IPS DF 4.7 (cell line): ENCODE measurements around the gene SKAP2.

ENCODE experiments used
- DNase-seq: peaks from one replicate; pipeline ENCODE4 v3.0.0-alpha.2; 2013; ENCODE audit warnings: low spot score; ENCODE audit errors: extremely low read depth

SKAP2 gene

GRCh38 chr7:26668821-26669220 is 195.6 kb downstream of the SKAP2 start:
- no peak for DNase-seq

- DNase-seq: peak; percentile 84
These were observed 196.8 kb downstream of the SKAP2 start for GRCh38 chr7:26667514-26668133.

GRCh38 chr7:26664735-26665416 is 199.5 kb downstream of the SKAP2 start:
- no peak for DNase-seq

- no peak for DNase-seq
These were observed 200.1 kb downstream of the SKAP2 start for GRCh38 chr7:26664274-26664673.

- DNase-seq: no peak
These were observed 200.5 kb downstream of the SKAP2 start for GRCh38 chr7:26663874-26664273.

- DNase-seq: no peak
These were observed 201.7 kb downstream of the SKAP2 start for GRCh38 chr7:26662646-26663045.

- no peak for DNase-seq
These were observed 205.3 kb downstream of the SKAP2 start for GRCh38 chr7:26659121-26659520.

GRCh38 chr7:26658389-26659084 is 205.9 kb downstream of the SKAP2 start:
- no peak for DNase-seq

GRCh38 chr7:26657686-26658388 is 206.6 kb downstream of the SKAP2 start:
- DNase-seq: no peak

GRCh38 chr7:26657206-26657641 is 207.2 kb downstream of the SKAP2 start:
- DNase-seq: no peak

- no peak for DNase-seq
These were observed 207.7 kb downstream of the SKAP2 start for GRCh38 chr7:26656735-26657134.

- DNase-seq: no peak
These were observed 208.6 kb downstream of the SKAP2 start for GRCh38 chr7:26655781-26656180.

- no peak for DNase-seq
These were observed 210.7 kb downstream of the SKAP2 start for GRCh38 chr7:26653430-26654399.

- no peak for DNase-seq
These were observed 211.8 kb downstream of the SKAP2 start for GRCh38 chr7:26652401-26653100.

- no peak for DNase-seq
These were observed 214.3 kb downstream of the SKAP2 start for GRCh38 chr7:26650103-26650502.

GRCh38 chr7:26649388-26649787 is 215.0 kb downstream of the SKAP2 start:
- no peak for DNase-seq

GRCh38 chr7:26648554-26648953 is 215.8 kb downstream of the SKAP2 start:
- no peak for DNase-seq

GRCh38 chr7:26646336-26647048 is 217.9 kb downstream of the SKAP2 start:
- no peak for DNase-seq

GRCh38 chr7:26645121-26645520 is 219.3 kb downstream of the SKAP2 start:
- DNase-seq: no peak

GRCh38 chr7:26642416-26642815 is 222.0 kb downstream of the SKAP2 start:
- no peak for DNase-seq
